GM19023 (cell line): Measurements from ENCODE around the gene BLOC1S5.
"Not testable (repeated sequence)": the region's sequence is repeated elsewhere in the genome, so short reads cannot be mapped to it uniquely, and the experiment has no call there.

Experiments used
- ATAC-seq: cut with Tn5 transposase; IDR thresholded peaks from one replicate; pipeline ENCODE4 v1.9.1; 2021; ENCODE audit warnings: mild to moderate bottlenecking, moderate library complexity; ENCODE audit not compliant: unreplicated experiment

The BLOC1S5 gene

GRCh38 chr6:8047541-8048292 is 16.5 kb downstream of the BLOC1S5 start:
- ATAC-seq, result no peak

- not testable (repeated sequence) for ATAC-seq
These were observed 18.4 kb downstream of the BLOC1S5 start for GRCh38 chr6:8045769-8046168.

- ATAC-seq, result no peak
These were observed 21.0 kb downstream of the BLOC1S5 start for GRCh38 chr6:8043221-8043620.

- no peak for ATAC-seq
These were observed 22.1 kb downstream of the BLOC1S5 start for GRCh38 chr6:8041913-8042583.

GRCh38 chr6:8034107-8034506 is 30.1 kb downstream of the BLOC1S5 start:
- ATAC-seq, result not testable (repeated sequence)

- ATAC-seq, result no peak
These were observed 33.3 kb downstream of the BLOC1S5 start for GRCh38 chr6:8030920-8031319.

- no peak for ATAC-seq
These were observed 34.8 kb downstream of the BLOC1S5 start for GRCh38 chr6:8029243-8029870.

- no peak for ATAC-seq
These were observed 36.1 kb downstream of the BLOC1S5 start for GRCh38 chr6:8027965-8028651.

- ATAC-seq, result no peak
These were observed 37.4 kb downstream of the BLOC1S5 start for GRCh38 chr6:8026800-8027199.

GRCh38 chr6:8025191-8025590 is 39.0 kb downstream of the BLOC1S5 start:
- no peak for ATAC-seq

GRCh38 chr6:8023638-8024037 is 40.6 kb downstream of the BLOC1S5 start:
- no peak for ATAC-seq

- no peak for ATAC-seq
These were observed 44.1 kb downstream of the BLOC1S5 start for GRCh38 chr6:8020083-8020482.

GRCh38 chr6:8017705-8018104 is 46.5 kb downstream of the BLOC1S5 start:
- ATAC-seq, result peak; percentile 31

GRCh38 chr6:8017276-8017701 is 46.9 kb downstream of the BLOC1S5 start:
- ATAC-seq, result peak; percentile 83

- no peak for ATAC-seq
These were observed 49.2 kb downstream of the BLOC1S5 start for GRCh38 chr6:8014947-8015346.

GRCh38 chr6:8013763-8014162 is 50.4 kb downstream of the BLOC1S5 start:
- no peak for ATAC-seq

GRCh38 chr6:8006208-8006607 is 58.0 kb downstream of the BLOC1S5 start:
- ATAC-seq, result no peak

GRCh38 chr6:8005136-8005535 is 59.1 kb downstream of the BLOC1S5 start:
- ATAC-seq, result no peak

- ATAC-seq, result no peak
These were observed 63.6 kb downstream of the BLOC1S5 start for GRCh38 chr6:8000636-8001035.

- ATAC-seq, result no peak
These were observed 64.0 kb downstream of the BLOC1S5 start for GRCh38 chr6:8000188-8000596.

GRCh38 chr6:7999201-7999600 is 65.0 kb downstream of the BLOC1S5 start:
- no peak for ATAC-seq
